Limb (tissue), 2 donors: ENCODE data around the gene PRDX3.

Experiments
- DNase-seq, 2 donors: peaks; one replicate each; pipeline ENCODE4 v3.0.0-alpha.2; 2016; ENCODE audit errors: extremely low spot score in 2 of 2

Gene PRDX3

DNA sequence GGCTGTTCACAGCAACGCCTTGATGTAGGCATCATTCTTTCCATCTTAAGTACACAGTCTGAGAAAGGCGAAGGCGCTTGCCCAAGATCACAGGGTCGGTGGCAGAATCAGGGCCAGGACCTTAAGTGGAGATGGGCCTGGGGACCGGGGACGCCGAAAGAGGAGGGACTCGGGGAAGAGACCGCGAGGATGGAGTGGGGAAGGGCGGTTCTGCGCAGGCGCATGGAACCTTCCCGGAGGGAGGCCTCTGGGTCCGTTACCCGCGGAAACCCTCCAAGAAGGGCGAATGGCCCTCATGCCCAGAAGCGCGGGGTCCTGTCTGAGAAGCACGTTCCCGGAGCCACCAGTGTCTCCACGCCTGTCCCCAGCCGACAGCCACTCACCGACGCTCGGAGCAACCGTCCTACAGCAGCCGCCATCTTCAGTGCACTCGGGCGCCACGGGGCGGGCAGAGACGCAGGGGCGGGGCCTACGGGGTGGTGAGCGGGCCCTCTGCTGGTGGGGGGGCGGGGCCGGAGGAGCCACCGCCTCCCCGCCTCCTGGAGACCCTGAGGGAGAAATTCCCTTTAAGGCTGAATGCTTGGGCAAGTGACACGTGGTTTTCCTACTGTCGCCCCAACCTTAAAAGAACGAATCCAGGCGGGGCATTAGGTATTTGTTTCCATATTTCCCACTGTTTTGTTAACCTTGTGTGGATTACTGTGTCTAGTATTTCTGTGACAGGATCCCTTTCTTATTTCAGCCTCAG lies at the start of gene PRDX3:
Gene PRDX3 (minus strand): TSS at position 441 of the 748 bp plus-strand sequence. CDS start 22 bp downstream, at position 419.
- DNase-seq, result peak; percentile 94 to 97

DNA sequence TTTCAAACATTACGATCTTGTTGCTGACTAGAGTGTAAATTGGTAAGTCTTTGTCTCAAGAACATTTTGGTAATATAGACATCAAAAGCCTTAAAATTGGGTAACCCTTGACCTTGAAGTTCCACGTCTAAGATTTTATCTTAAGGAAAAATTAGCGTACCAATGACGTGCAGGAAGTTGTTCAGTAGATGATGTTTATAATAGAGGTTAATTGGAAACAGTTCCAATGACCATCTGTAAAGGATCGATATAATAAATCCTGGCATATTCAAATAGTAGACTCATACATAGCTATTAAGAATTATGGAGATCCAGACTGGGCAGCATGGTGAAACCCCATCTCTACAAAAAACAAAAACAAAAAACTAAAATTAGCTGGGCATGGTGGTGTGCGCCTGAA lies 49.2 kb upstream of the PRDX3 start:
- DNase-seq, result no peak

- DNase-seq, result no peak
Measured at GRCh38 chr10:119225083-119225658, 46.6 kb upstream of the PRDX3 start.

DNA sequence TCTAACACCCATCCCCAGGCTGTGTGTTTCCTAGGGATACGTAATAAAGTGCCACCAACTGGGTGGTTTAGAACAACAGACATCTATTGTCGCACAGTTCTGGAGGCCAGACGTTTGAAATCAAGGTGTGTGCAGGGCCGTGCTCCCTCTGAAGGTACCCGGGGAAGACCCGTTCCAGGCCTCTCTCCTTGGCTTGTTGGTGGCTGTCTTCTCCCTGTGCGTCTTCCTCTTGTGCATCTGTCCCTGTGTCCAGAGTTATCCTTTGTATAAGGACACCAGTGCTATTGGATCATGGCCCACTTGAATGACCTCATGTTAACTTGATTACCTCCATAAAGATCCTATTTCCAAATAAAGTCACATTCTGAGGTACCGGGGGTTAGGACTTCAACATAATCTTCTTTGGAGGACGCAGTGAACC lies 44.4 kb upstream of the PRDX3 start:
- DNase-seq, result no peak

DNA sequence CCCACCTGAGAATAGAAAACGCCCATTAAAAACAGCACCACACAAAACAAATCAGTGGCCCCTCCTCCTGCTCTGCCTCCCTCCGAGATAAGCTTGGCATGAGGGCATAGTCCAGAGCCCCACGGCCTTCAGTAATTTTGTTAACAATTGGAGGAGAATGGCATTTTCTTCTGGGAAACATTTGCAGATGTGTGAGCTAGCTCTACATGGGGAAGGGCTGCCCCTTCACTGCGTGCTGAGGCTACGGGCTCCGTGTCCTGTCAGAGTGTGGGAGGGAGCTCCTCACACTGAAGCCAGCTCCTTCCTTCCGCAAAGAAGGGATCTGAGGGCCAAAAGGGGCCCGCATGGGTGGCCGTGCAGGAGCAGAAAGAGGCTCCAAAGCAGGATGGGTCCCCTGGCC lies 43.9 kb upstream of the PRDX3 start:
- DNase-seq, result peak in 1 of 2 donors; percentile 47

GRCh38 chr10:119221666-119222065 lies 43.1 kb upstream of the PRDX3 start:
- no peak for DNase-seq

GRCh38 chr10:119221201-119221600 lies 42.6 kb upstream of the PRDX3 start:
- no peak for DNase-seq

DNA sequence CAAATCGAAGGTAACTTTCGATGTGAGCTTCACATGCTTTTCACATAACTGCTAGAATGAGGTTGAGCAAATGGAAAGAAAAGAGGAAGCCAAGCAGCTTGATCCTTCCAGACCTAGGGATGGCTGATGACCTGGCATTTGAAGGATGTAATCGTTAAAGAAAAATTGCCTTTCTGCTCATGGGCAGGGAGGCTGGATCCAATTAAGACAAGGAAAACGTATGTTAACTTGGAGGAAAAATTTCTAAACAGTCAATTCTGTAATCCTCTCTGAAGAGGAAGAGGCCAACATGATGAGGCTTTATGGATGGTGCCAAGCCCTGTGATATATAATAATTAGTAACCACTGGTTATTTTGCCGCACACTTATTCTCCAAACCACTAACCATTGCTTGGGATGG lies 41.3 kb upstream of the PRDX3 start:
- no peak for DNase-seq

DNA sequence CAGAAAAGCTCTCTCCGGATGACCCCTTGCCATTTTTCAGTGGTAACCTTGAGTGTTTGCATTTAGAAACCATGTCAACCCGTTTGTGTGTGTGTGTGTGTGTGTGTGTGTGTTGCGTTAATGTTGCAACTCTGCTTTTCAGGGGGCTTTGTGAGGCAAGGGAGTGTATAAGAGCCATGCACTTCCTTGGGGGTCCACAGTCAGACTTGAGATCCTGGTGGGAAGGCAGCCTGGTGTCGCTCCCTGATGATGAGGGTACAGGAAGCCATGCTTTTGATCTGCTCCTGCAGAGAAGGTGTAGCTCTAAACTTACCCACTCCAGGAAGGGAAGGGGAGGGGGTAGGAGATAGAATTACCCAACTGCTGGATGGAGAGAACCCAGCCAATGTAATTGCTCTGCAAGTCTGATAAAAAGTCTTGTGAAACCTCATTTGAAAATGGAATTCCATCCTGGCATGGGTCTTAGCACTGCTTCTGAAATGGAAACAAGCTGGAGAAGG lies 39.4 kb upstream of the PRDX3 start:
- no peak for DNase-seq

GRCh38 chr10:119217401-119217800 lies 38.8 kb upstream of the PRDX3 start:
- DNase-seq, result no peak

- DNase-seq, result no peak
Measured at GRCh38 chr10:119216127-119216526, 37.5 kb upstream of the PRDX3 start.

DNA sequence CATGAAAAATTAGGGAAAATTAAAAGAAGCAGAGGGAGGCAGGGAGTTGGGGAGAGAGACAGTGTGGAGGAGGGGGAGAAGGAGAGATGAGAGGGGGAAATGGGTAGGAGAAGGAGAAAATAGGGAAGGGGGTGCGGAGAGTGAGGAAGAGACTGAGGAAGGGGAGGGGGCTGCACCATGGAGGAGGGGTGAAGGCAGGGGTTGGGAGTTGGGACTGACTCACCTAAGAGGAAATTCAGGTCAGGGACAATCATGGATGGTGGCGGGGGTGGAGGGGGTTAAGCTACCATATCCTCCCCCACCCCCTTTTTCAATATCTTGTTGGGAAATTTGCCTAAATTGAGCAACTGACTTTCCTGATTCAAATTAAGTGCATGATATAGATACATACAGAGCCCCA lies 36.8 kb upstream of the PRDX3 start:
- DNase-seq, result no peak

- DNase-seq, result no peak
Measured at GRCh38 chr10:119211625-119212441, 33.2 kb upstream of the PRDX3 start.

GRCh38 chr10:119211176-119211575 lies 32.6 kb upstream of the PRDX3 start:
- no peak for DNase-seq

- no peak for DNase-seq
Measured at GRCh38 chr10:119210633-119211032, 32.0 kb upstream of the PRDX3 start.

- no peak for DNase-seq
Measured at GRCh38 chr10:119209736-119210355, 31.2 kb upstream of the PRDX3 start.

DNA sequence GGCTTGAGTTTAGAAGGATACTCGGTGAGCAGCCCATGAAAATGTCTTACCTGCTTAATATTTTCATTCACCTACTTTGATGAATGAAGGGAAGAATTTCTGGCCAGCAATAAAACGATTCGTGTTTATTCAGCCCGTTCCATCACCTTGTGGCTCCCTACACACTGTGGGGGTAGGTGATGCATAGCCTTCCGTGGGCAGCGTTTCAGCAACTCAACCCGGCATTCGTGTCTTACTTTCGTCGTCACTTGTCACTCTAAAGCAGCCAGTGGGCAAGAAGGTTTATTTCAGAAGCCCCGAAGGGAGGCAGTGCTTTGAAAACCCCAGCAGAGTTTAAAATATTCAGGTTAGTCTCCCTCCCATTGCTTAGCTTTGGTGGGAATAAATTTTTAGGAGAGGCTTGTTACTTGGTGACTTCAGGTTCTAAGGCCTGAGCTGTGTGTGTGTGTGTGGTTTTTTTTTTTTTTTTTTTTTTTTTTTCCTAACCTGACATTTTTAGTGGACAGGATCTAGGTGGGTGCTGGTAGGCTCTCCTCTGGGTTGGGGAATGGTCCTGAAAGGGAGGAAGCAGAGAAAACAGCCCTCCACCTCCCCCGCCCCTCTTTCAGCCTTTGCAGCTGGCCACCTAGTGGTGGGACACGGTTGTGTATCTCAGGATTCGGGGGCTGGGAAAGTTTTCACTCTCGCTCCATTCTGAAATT lies 30.6 kb upstream of the PRDX3 start:
- DNase-seq, result peak; percentile 67 to 82

DNA sequence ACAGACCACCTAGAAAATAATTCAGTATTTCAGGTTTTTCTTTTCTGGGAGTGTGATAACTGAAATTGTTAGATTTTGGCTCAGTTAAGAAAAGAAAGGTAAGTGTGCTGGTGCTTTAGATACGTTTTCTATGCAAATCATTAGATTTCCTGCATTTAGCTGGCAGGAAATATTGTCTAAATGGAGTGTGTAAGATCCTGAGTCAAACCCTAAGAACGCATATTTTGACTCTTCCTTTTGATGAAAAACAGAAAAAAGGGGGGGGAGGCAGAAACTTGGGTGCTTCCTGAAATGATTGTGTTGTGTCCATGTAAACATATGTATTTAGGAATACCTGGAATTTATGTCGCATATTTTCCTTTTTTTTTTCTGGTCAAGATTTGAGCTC lies 29.9 kb upstream of the PRDX3 start:
- no peak for DNase-seq

- DNase-seq, result no peak
Measured at GRCh38 chr10:119207713-119208552, 29.3 kb upstream of the PRDX3 start.

DNA sequence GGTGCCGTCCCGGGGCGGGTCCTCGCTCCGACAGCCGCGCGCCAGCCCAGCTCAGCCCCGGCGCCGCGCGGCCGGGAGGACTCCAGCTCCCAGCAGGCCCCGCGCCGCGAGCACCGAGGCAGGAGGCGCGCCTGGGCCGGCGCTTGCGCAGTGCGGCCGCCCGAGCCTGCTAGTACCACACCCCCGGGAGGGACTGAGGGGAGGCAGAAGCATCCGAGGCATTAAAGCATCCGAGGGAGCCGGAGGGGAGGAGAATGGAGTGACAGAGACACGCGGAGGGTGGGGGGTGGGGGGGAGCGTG lies 28.7 kb upstream of the PRDX3 start, which contains the start of gene GRK5:
Gene GRK5 (plus strand): TSS at position 206 of the 301 bp plus-strand sequence. CDS start 347 bp downstream, outside the sequence.
- DNase-seq, result peak; percentile 95 to 96
